GM23248 (cell line): Measurements from ENCODE around the gene COL1A2. TPM values are rescaled to one million over a fixed set of nuclear protein-coding genes. Genes with fewer than 3 reads are reported as not detected.

ENCODE experiments used
- DNase-seq: peaks from one replicate; pipeline ENCODE4 v3.0.0-alpha.2; 2015
- H2AFZ ChIP-seq: fragments of 200-600 bp; sonication (generic); 2 replicates; pipeline ENCODE4 v1.6.1; 2016; ENCODE audit warnings: antibody characterized with exemption
- H3F3A ChIP-seq: fragments of 200-600 bp; sonication (generic); 2 replicates; pipeline ENCODE4 v1.6.1; 2016; ENCODE audit warnings: mild to moderate bottlenecking, antibody characterized with exemption, mixed run types; ENCODE audit not compliant: insufficient read depth
- H3K27ac ChIP-seq: fragments of 200-600 bp; sonication (generic); 2 replicates; pipeline ENCODE4 v1.5.1; 2016; ENCODE audit warnings: mild to moderate bottlenecking
- H3K27me3 ChIP-seq: fragments of 200-600 bp; sonication (generic); replicated peaks from 2 replicates; pipeline ENCODE4 v1.6.1; 2016; ENCODE audit warnings: mild to moderate bottlenecking; ENCODE audit not compliant: insufficient read depth
- H3K36me3 ChIP-seq: fragments of 200-600 bp; sonication (generic); 2 replicates; pipeline ENCODE4 v1.6.1; 2016; ENCODE audit warnings: low read depth, mild to moderate bottlenecking
- H3K4me1 ChIP-seq: fragments of 200-600 bp; sonication (generic); 2 replicates; pipeline ENCODE4 v1.6.1; 2016; ENCODE audit warnings: mild to moderate bottlenecking; ENCODE audit not compliant: insufficient read depth
- H3K4me2 ChIP-seq: fragments of 200-600 bp; sonication (generic); one replicate; pipeline ENCODE4 v1.6.1; 2016; ENCODE audit warnings: mild to moderate bottlenecking; ENCODE audit not compliant: unreplicated experiment
- H3K4me3 ChIP-seq: fragments of 200-600 bp; sonication (generic); 2 replicates; pipeline ENCODE4 v1.5.1; 2016; ENCODE audit warnings: mild to moderate bottlenecking
- H3K79me2 ChIP-seq: fragments of 200-600 bp; sonication (generic); 2 replicates; pipeline ENCODE4 v1.6.1; 2016; ENCODE audit warnings: mild to moderate bottlenecking; ENCODE audit not compliant: insufficient read depth
- H3K9ac ChIP-seq: fragments of 200-600 bp; sonication (generic); 2 replicates; pipeline ENCODE4 v1.6.1; 2016; ENCODE audit warnings: mild to moderate bottlenecking
- H3K9me2 ChIP-seq: fragments of 200-600 bp; sonication (generic); 2 replicates; pipeline ENCODE4 v1.6.1; 2016; ENCODE audit warnings: mixed run types, mild to moderate bottlenecking, moderate library complexity; ENCODE audit not compliant: insufficient read depth
- H3K9me3 ChIP-seq: fragments of 200-600 bp; sonication (generic); one replicate; pipeline ENCODE4 v1.6.1; 2017; ENCODE audit warnings: low read depth
- H4K20me1 ChIP-seq: fragments of 200-600 bp; sonication (generic); 2 replicates; pipeline ENCODE4 v1.6.0; 2016; ENCODE audit not compliant: insufficient read depth
- EZH2 ChIP-seq: fragments of 200-600 bp; sonication (generic); IDR thresholded peaks from 2 replicates; pipeline ENCODE4 v1.6.1; 2018; ENCODE audit warnings: antibody characterized with exemption, mild to moderate bottlenecking; ENCODE audit not compliant: insufficient read depth, poor library complexity, severe bottlenecking
- EZH2phosphoT487 ChIP-seq: fragments of 200-600 bp; sonication (generic); IDR thresholded peaks from 2 replicates; pipeline ENCODE4 v1.6.1; 2018; ENCODE audit warnings: antibody characterized with exemption, moderate library complexity, mild to moderate bottlenecking, low read depth; ENCODE audit not compliant: insufficient read depth
- WGBS, 2 experiments: methylation state at CpG; one replicate each; pipeline ENCODE4 v1.1.6; 2015 to 2017; ENCODE audit warnings: low lambda C conversion rate in 2 of 2, low coverage in 1 of 2; ENCODE audit errors: missing lambda C conversion rate in 2 of 2; 5-methylcytosine and 5-hydroxymethylcytosine counted together
- in situ Hi-C: fragments of 300-500 bp; cut with MboI; formaldehyde crosslinking; loops from 2 replicates; pipeline ENCODE4 v1.15.0; 2020
- polyA plus RNA-seq: library from polyadenylated mRNA; unstranded; fragments of >200 nt; fragmentation: Nextera tagmentation; extraction: Ambion mirVana; gene quantifications from 2 replicates; pipeline ENCODE4 v1.2.1, GENCODE V29; 2016
- total RNA-seq: library from RNA; depleted of rRNA; stranded (reverse); fragments of >200 nt; shearing (Covaris generic); gene quantifications from 2 replicates; pipeline ENCODE4 v1.2.3, GENCODE V29; 2014

Gene COL1A2
- total and polyA plus RNA-seq, 2 experiments from 2014 or later, result 9,779 to 11,288 TPM

DNA sequence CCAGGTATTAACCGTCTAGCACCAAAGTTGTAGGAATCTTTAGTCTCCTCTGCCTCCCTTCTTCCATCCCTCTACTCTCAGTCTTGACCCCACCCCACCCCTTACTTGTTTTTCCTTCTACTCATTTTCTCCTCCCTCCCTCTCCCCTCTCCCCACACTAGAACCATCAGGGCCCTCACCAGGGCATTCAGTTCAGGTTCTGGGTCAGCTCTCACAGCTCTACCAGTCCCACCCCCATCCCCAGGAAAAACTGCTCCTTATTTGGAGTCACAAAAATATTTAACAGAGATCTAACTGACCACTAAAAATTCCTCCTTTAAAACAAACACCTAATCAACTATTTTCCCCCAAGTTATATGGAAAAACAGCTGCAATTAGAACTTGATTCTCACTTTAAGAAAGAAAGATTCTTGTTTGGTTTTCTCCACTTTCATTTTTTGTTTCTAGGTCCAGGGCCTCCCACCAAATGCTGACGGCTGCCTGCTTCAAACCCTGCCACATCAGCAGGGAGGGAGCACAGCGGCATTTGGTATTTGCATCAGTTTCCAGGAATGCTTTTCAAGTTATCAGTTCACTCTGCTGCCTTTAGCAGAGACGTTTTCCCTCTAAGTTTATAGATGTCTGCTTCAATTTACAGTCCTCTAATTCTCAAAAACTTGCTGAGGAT is 2.8 kb upstream of the COL1A2 start:
- peaks cover 74% of the 10 kb centered on the region for H3K79me2 ChIP-seq
- peak overlapping the region; percentile 65 for H2AFZ ChIP-seq
- in situ Hi-C loops, result loop anchor here (10.0 kb wide), 1 partner anchor 97 kb away; no protein-coding TSS in a partner anchor
- H3F3A ChIP-seq, result peaks cover 53% of the 10 kb centered on the region
- no peaks in the 10 kb centered on the region for H4K20me1 ChIP-seq
- peak; percentile 90 for DNase-seq
- H3K9me2 ChIP-seq, result no peaks in the 10 kb centered on the region
- H3K4me2 ChIP-seq, result peak overlapping the region; percentile 92
- H3K9ac ChIP-seq, result peak overlapping the region; percentile 100
- peak overlapping the region; percentile 100 for H3K27ac ChIP-seq
- H3K9me3 ChIP-seq, result no peaks in the 10 kb centered on the region
- 3 to 6% methylated on average over 4 of the region's 4 CpGs for WGBS, 2 experiments
- H3K4me3 ChIP-seq, result peak overlapping the region; percentile 99
- no peaks in the 10 kb centered on the region for H3K27me3 ChIP-seq
- no peak for TF ChIP-seq EZH2phosphoT487
- TF ChIP-seq EZH2, result no peak
- H3K36me3 ChIP-seq, result peaks cover 20% of the 10 kb centered on the region
- peaks cover 28% of the 10 kb centered on the region for H3K4me1 ChIP-seq

DNA sequence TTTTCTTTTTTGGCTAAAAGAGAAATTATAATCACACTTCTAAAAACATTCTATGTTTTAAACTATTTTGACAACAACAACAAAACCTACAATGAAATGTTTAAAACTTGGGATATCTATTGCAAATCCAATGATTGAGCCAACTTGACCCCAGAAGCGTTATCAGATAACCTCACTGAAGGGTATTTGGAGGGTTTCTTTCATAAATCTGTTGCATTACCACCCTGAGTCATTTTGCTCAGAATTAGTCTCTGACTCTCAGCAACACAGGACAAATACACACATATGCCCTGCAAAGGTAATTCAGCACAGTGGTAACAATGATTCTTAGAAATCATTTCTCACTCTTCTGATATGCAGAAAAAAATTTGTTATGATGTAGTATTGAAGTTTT is 2.3 kb upstream of the COL1A2 start:
- Histone ChIP-seq H4K20me1 (no peaks in the 10 kb centered on the region), H3K36me3 (peaks cover 24% of the 10 kb centered on the region), H3K9me3 (no peaks in the 10 kb centered on the region), H3K27ac (peak overlapping the region; percentile 100), H3K79me2 (peaks cover 80% of the 10 kb centered on the region), H3F3A (peaks cover 57% of the 10 kb centered on the region), H3K27me3 (no peaks in the 10 kb centered on the region), H3K4me3 (peak overlapping the region; percentile 99), H3K9ac (peak overlapping the region; percentile 100), H2AFZ (peak overlapping the region; percentile 65), H3K4me2 (peak overlapping the region; percentile 92), H3K4me1 (peaks cover 28% of the 10 kb centered on the region), H3K9me2 (no peaks in the 10 kb centered on the region)
- in situ Hi-C loops, result loop anchor here (10.0 kb wide), 1 partner anchor 98 kb away; no protein-coding TSS in a partner anchor
- TF ChIP-seq EZH2phosphoT487, result no peak
- TF ChIP-seq EZH2, result no peak
- 0 to 3% methylated on average over 1 of the region's 1 CpG for WGBS, 2 experiments
- peak; percentile 71 for DNase-seq

DNA sequence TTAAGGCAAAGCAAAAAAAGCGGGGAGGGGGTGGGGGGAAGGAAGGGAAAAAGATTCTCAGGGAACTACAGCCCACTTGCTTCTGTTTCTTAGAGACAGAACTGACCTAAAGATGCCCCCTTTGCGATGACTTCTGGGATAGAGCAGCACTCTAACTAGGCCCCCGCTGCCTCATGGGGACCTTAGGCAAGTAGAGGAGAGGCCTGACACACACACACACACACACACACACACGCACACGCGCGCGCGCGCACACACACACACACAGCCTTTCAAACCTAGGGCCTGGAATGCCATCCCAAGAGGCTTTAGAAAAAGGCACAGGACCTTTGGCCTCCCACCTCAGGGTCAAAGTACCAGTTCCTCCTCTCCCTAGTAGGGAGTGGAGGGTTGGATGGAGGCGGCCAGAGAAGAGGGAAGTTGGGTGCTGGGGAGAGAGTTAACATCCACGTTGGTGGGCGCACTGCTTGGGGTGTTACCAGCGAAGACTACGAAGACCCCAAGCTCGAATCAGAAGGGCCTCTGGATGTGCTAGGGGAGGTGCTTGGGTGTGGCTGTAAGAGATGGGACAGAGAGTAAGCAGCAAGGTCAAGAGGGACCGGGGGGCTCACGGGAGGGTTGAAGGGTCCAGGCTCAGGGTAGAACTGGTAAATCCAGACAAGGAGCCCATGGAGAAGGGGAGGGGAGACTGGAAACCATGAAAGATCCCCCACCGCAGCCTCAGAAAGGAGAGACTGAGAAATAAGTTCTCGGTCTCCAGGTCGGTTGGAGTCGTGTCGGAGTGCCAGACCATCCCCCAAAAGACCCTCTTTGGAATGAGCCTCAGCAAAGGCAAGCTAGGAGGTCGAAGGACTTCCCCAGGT is 1.2 kb upstream of the COL1A2 start:
- peak overlapping the region; percentile 100 for H3K9ac ChIP-seq
- peaks cover 64% of the 10 kb centered on the region for H3F3A ChIP-seq
- H2AFZ ChIP-seq, result no peak overlapping the region
- peaks cover 28% of the 10 kb centered on the region for H3K4me1 ChIP-seq
- peaks cover 35% of the 10 kb centered on the region for H3K36me3 ChIP-seq
- TF ChIP-seq EZH2, result no peak
- no peak for TF ChIP-seq EZH2phosphoT487
- DNase-seq, result peak; percentile 65
- no peaks in the 10 kb centered on the region for H4K20me1 ChIP-seq
- in situ Hi-C loops, result loop anchor here (10.0 kb wide), 1 partner anchor 99 kb away; no protein-coding TSS in a partner anchor
- peaks cover 80% of the 10 kb centered on the region for H3K79me2 ChIP-seq
- no peaks in the 10 kb centered on the region for H3K27me3 ChIP-seq
- peak overlapping the region; percentile 99 for H3K4me3 ChIP-seq
- no peaks in the 10 kb centered on the region for H3K9me2 ChIP-seq
- no peaks in the 10 kb centered on the region for H3K9me3 ChIP-seq
- 9 to 11% methylated on average over 24 of the region's 24 CpGs for WGBS, 2 experiments
- peak overlapping the region; percentile 92 for H3K4me2 ChIP-seq
- H3K27ac ChIP-seq, result peak overlapping the region; percentile 100

DNA sequence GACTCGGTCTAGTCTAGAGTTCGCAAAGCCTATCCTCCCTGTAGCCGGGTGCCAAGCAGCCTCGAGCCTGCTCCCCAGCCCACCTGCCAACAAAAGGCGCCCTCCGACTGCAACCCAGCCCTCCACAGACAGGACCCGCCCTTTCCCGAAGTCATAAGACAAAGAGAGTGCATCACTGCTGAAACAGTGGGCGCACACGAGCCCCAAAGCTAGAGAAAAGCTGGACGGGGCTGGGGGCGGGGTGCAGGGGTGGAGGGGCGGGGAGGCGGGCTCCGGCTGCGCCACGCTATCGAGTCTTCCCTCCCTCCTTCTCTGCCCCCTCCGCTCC is 622 bp upstream of the COL1A2 start:
- Histone ChIP-seq H3K27me3 (no peaks in the 10 kb centered on the region), H3K4me1 (peaks cover 28% of the 10 kb centered on the region), H3K36me3 (peaks cover 41% of the 10 kb centered on the region), H3K9ac (peak overlapping the region; percentile 100), H3K4me3 (peak overlapping the region; percentile 99), H3K27ac (peak overlapping the region; percentile 100), H2AFZ (no peak overlapping the region), H3K9me3 (no peaks in the 10 kb centered on the region), H3K79me2 (peaks cover 80% of the 10 kb centered on the region), H3K4me2 (peak overlapping the region; percentile 92), H3K9me2 (no peaks in the 10 kb centered on the region), H3F3A (peaks cover 64% of the 10 kb centered on the region), H4K20me1 (no peaks in the 10 kb centered on the region)
- 1 to 5% methylated on average over 10 to 19 of the region's 19 CpGs for WGBS, 2 experiments
- in situ Hi-C loops, result loop anchor here (10.0 kb wide), 1 partner anchor 99 kb away; no protein-coding TSS in a partner anchor
- TF ChIP-seq EZH2phosphoT487, result no peak
- no peak for TF ChIP-seq EZH2
- DNase-seq, result peak; percentile 88
